ENCODE data around the gene ROR1. TPM values are rescaled to one million over a fixed set of nuclear protein-coding genes. Genes with fewer than 3 reads are reported as not detected.

ROR1 gene
- total RNA-seq, 1 donor from 2014 or later: 13.6 TPM

DNA sequence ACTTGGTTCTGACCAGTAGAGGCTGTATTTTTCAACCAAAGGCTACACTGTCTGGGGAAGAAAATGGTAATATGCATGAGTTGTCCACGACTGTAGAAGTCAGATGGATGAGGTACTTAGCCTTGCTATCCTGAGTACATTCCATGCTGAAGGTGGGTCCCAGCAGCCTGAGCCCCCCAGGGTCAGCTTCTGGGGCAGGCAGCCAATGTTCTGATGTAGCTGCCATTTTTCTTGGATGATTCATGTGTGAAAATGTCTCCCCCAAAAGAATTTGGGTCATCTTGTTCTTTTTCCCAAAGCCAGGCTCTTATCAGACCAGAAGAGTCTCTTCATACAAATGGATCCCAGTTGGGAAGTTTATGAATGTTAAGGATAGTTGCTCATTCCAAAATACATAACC is 257.4 kb downstream of the ROR1 start:
- no peak for DNase-seq

DNA sequence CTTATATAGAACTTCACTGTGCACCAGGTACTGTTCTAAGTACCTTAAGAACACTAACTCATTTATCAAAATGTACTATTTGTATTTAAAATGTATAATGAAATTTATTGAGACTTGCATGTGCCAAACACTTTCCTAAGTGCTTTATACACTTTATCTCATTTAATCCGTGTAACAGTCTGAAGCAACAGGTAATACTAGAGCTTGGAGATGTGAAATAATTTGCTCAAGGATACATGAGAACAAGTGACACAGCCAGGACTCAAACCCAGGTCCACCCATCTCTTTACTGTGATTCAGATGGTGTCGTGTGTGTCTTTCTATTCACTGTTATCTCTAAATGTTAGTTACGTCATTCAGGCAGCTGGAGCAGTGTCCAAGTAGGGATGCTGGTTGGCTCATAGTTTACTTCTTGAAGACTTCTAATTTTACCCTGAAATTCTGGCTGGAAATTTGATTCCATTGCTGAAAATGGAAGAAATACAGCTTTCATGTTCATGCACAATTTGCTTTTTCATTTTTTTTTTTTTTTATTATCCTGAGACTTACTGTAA is 259.9 kb downstream of the ROR1 start:
- DNase-seq: no peak

DNA sequence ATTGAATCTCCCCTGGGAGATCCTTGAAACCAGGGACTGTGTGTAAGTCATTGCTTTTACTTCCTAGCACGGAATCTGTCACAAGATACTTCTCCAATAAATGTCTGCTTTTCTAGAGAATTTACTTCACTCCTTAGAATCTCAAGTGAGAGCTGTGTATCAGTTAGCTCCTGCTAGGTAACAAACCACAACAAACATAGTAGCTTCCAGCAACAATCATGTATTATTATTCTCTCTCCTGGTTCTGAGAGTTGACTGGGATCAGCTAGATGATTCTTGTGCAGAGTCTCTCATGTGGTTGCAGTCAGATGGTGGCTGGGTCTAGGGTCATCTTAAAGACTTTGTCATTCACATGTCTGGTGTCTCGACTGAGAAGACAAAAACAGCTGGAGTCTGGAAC is 262.7 kb downstream of the ROR1 start:
- DNase-seq: no peak

DNA sequence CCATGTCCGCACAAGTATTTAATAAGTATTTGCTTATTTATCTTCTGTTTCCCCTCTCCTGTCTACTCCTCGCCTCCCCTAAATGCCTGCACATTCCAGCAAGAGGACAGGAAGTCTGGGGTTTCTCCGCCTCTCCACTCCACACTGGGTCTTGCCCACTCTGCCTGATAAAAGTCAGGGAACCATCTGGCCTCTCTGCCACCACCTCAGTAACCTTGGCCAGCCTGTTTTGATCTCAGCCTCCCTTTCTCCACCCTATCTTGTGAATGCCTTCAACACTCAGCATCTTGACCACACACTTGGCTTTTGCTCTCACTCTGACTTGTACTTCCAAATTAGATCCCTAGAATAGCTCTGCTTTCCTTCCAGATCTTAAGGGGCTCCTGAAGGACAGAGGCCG is 264.3 kb downstream of the ROR1 start:
- no peak for DNase-seq

- DNase-seq: no peak
Observed at GRCh38 chr1:64038965-64039364, 265.1 kb downstream of the ROR1 start.

GRCh38 chr1:64039390-64039926 is 265.6 kb downstream of the ROR1 start:
- DNase-seq: peak; percentile 80

DNA sequence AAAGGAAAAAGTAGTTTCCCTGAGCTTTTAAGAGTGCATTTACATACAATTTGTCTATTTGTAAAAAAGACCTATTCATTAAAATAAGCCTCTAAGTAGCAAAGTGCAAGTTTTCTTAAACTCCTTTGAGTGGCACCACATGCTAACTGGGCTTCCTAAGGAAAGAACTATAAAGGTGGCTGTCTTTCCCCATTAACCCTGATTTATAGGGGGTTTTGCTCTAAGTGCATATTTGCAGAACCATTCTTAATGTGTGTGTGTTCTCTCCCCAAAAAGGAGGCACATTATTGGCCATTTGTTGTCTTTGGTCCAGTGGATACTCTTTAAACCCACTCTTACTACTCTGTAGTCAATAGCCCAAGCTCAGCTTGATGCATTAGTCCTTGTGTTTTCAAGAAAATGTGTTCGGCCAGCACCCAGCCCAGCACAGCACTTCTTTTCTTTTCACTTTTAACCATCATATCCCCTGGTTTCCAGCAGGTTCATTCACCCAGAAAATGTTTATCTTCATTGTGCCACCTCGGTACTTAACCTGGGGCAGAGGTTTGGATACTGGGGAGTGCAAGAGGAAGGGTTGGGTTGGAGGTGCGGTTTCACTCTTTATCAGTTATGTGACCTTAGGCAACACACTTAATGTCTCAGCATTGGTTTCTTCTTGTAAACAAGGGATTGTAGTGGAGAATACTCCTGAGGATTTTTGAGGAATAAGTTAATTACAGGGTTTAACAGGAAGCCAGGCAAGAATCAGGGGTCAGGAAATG is 267.7 kb downstream of the ROR1 start:
- no peak for DNase-seq

DNA sequence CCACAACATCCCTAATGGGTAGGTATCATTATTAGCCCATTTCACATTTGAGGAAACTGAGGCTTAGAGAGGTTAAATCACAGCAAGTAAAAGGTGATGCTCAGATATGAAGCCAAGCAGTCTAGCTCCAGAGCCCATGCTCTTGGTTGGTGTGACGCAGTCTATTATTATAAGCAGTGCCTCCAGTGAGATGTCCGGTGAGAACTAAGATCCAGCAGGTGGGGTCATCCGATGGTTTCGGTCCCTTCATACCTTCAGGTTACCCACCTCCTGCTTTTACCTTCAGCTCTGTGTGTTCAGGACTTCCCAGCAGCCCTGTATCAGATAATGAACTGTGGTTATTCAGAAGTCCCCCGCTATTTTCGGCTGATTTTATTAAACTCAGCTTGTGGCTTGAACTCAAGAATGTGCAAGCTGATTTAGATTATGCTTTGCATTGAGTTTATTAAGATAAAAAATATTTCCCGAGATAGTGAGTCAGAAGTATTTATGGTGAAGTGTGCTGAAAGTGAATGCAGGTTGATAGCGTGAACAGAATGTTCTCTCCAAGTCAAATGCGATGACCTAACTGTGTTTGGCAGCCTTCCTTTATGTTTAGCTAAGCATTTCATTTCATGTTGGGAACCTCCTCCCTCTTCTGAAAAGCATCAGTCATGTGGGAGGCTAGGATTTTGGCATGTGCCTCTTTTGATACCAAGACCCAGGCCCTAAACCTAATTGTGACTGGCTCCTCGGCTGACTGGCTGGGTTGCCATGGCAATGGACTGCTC is 268.7 kb downstream of the ROR1 start:
- peak; percentile 53 for DNase-seq

DNA sequence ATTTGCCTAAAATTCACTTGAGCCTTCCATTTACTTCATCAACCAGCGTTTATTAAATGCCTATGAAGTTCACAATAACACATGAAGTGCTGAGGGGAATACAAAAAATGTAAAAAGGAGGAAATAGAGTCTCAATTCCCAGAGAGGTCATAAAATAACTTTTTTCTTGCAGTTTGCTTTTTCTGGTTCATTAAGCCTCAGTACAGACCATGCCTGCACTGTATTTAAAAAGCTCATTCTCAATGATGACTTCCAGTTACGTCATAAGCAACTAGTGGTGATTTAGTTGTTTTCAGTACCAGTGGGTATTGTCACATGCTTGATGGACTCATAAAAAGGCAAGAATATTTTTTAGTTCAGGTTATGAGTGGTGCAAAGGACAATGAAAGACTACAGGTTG is 269.5 kb downstream of the ROR1 start:
- no peak for DNase-seq

DNA sequence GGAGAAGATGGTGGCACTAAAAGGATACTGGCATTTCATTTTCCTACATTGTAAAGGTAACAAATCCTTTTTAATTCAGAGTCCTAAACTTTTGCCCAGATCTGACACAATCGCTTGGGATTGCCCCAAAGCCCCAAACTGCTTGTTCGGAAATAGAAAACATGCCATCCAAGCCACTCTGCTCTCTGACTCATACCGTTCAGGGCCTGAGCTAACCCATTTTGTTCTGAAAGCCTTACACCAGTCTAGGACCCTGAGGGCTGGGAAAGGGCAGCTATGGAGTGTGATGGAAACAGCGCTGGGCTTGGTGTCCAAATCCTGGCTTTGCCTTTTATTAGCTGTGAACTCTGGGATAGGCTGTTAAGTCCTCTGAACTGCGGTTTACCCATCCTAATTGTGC is 270.2 kb downstream of the ROR1 start:
- no peak for DNase-seq

DNA sequence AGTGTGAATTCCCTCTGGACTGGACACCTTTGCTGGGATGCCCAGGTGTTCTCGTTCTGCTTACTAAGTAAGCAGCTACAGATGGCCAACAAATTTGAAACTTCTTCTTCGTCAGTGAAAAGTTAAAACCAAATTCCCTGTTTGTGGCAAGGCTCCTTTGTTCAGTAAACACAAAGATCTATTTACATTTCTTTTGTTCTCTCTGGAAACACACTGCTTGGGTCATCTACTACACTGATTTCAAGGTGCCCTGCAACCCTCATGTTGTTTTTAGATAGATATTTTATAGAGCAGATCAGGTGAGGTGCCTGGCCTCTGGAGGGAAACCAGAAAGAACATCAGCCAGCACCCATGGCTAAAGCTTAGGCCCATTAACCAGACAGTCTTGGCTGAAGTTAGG is 272.4 kb downstream of the ROR1 start:
- no peak for DNase-seq

GRCh38 chr1:64046891-64047290 is 273.1 kb downstream of the ROR1 start:
- no peak for DNase-seq

GRCh38 chr1:64047549-64047996 is 273.8 kb downstream of the ROR1 start:
- no peak for DNase-seq

- DNase-seq: no peak
Observed at GRCh38 chr1:64049900-64050540, 276.2 kb downstream of the ROR1 start.

- no peak for DNase-seq
Observed at GRCh38 chr1:64050601-64051000, 276.8 kb downstream of the ROR1 start.

- DNase-seq: no peak
Observed at GRCh38 chr1:64051796-64052195, 278.0 kb downstream of the ROR1 start.

DNA sequence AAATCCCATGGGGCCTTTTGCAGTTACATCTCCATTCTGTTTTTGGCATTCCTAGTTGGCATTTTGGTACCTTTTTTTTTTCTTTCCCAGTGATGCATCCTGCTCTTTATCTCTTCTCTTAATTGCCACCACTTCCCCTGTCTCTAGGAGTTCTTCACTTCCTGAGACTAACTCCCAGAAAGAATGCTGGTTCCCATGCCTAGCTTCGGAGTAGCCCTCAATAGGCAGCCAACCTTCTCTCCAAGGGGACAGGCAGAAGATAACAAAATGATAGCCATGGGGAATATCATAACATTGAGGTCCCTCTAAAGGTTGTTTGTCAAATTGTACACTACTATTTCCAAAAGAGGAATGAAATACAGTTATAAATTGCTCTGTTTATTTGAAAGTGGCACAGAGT is 279.0 kb downstream of the ROR1 start:
- DNase-seq: no peak

DNA sequence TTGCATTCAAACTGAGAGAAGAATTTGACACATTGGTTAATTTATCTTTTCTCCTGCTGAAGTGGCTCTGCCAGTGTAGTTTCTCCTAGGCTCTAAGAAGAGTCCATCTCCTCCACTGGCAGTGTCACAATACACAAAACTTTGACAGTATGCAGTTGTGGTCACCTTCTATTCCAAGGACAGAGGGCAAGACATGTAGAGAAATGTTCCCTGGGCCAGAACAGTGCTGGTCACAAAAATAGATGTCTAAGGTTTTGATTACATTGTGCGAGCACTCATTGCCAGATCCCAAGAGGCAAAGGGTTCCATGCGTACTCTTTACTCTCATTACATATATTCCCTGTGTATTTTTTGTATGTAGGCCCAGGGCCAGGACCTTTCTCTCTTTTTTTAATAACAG is 281.5 kb downstream of the ROR1 start:
- no peak for DNase-seq

GRCh38 chr1:64059556-64059955 is 285.7 kb downstream of the ROR1 start:
- DNase-seq: no peak

- DNase-seq: no peak
Observed at GRCh38 chr1:64060611-64061302, 286.9 kb downstream of the ROR1 start.

- no peak for DNase-seq
Observed at GRCh38 chr1:64061430-64062104, 287.8 kb downstream of the ROR1 start.
